GM21825 (cell line): Measurements from ENCODE around the gene ARHGAP8.
"Not testable (repeated sequence)": the region's sequence is repeated elsewhere in the genome, so short reads cannot be mapped to it uniquely, and the experiment has no call there.

Source experiments
- ATAC-seq: cut with Tn5 transposase; IDR thresholded peaks from one replicate; pipeline ENCODE4 v1.9.1; 2021; ENCODE audit warnings: mild to moderate bottlenecking, moderate library complexity; ENCODE audit not compliant: unreplicated experiment

Gene ARHGAP8

DNA sequence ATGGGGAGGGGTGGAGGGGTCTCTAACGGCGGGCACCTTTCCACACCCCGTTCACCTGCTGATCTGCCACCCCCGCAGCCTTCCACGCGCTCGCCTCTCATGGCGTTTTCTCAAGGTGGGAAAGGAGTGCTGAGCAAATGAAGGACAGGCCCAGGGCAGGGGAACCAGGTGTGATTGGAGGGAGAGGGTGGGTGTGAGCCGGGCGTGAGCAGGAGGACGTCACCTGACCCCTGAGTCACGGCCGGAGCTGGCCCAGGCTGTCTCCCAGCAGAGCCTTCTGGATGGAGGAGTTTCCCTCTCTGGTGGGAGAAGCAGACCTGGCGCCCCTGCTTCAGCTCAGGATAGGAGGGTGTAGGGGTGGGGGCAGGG lies 14.0 kb upstream of the ARHGAP8 start:
- no peak for ATAC-seq

GRCh38 chr22:44739024-44739423 lies 13.4 kb upstream of the ARHGAP8 start:
- no peak for ATAC-seq

GRCh38 chr22:44739666-44740065 lies 12.7 kb upstream of the ARHGAP8 start:
- ATAC-seq, result not testable (repeated sequence)

GRCh38 chr22:44740307-44740706 lies 12.1 kb upstream of the ARHGAP8 start:
- no peak for ATAC-seq

- no peak for ATAC-seq
These were observed 10.4 kb upstream of the ARHGAP8 start for GRCh38 chr22:44741929-44742328.

GRCh38 chr22:44743247-44743646 lies 9.1 kb upstream of the ARHGAP8 start:
- ATAC-seq, result no peak

GRCh38 chr22:44743804-44744211 lies 8.6 kb upstream of the ARHGAP8 start:
- no peak for ATAC-seq

- no peak for ATAC-seq
These were observed 6.3 kb upstream of the ARHGAP8 start for GRCh38 chr22:44745853-44746789.

- ATAC-seq, result not testable (repeated sequence)
These were observed 4.6 kb upstream of the ARHGAP8 start for GRCh38 chr22:44747784-44748127.

DNA sequence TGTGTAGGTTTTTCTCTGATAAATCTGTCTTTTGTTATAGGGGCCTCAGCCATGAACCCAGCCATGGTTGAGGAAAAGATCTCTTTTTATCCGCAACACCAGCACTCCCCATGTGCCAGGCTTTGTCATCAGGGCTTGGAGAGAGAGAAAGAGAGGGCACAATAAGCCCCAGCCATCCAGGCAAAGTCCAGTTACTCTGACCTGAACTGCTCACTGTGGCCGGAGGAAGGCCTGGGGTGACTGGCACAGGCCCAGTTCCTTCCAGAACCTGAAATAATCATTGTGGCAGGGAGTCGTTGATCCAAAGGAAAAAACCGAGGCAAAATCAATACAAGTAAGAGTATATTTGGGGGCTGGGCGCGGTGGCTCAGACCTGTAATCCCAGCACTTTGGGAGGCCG lies 3.9 kb upstream of the ARHGAP8 start:
- ATAC-seq, result no peak

GRCh38 chr22:44750481-44750880 lies 1.9 kb upstream of the ARHGAP8 start:
- ATAC-seq, result no peak

DNA sequence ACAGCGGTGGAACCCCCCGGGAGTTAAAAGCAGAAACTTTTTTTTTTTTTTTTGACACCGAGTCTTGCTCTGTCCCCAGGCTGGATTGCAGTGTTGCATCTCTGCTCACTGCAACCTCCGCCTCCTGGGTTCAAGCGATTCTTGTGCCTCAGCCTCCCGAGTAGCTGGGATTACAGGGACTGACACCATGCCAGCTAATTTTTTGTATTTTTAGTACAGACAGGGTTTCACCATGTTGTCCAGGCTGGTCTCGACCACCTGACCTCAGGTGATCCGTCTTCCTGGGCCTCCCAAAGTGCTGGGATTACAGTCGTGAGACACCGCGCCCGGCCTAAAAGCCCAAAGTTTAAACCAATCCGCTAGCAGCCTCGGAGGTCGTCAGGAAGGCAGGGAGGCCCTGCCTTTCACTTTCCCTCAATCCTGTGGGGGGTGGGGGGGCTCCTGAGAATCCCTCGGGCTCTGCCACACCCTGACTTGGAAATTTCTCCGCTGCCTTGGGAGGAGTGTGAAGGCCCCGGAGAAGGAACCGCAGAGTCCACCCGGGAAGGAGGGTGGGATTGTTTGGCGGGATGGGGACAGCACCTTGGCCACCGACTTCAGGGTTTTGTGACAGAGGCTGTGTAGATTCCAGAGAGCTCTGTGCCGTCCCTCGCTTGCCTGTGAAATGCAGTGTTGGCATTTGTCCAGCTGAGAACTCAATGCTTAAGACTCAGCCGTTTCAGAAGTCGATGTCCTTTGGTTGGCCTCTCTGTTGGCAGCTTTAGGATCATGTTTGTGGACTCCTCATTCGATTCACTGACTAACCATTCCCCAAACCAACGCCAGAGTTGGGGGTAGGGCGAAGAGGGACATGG lies 1.0 kb downstream of the ARHGAP8 start:
- no peak for ATAC-seq

- ATAC-seq, result no peak
These were observed 2.6 kb downstream of the ARHGAP8 start for GRCh38 chr22:44754998-44755397.

- ATAC-seq, result no peak
These were observed 3.0 kb downstream of the ARHGAP8 start for GRCh38 chr22:44755417-44755816.

GRCh38 chr22:44755956-44756361 lies 3.6 kb downstream of the ARHGAP8 start:
- no peak for ATAC-seq

DNA sequence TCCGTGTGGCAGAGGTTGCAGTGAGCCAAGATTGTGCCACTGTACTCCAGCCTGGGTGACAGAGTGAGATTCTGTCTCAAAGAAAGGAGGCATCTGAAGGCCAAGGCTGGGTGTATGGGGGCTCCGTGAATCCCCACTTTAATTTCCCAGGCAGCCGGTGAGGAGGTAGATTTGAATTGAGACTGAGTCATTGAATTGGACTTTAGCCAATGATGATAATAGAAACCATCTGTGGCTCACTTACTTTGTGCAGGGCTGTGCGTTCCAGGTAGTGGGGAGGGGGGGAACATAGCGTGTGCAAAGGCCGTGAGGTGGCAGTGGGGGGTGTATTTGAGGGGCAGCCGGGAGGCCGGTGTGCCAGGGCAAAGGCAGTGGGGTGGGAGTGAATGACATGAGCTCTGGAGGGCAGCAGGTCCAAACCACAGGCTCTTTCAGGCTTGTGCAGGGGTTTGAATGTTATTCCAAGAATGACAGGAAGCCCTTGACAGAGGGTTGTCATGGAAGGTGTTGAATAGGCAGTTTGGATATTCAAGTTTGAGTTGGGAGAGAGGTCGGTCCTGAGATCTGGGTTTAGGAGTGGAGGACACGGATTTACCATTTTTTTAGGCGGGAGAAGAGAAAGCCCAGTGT lies 6.1 kb downstream of the ARHGAP8 start:
- ATAC-seq, result no peak

DNA sequence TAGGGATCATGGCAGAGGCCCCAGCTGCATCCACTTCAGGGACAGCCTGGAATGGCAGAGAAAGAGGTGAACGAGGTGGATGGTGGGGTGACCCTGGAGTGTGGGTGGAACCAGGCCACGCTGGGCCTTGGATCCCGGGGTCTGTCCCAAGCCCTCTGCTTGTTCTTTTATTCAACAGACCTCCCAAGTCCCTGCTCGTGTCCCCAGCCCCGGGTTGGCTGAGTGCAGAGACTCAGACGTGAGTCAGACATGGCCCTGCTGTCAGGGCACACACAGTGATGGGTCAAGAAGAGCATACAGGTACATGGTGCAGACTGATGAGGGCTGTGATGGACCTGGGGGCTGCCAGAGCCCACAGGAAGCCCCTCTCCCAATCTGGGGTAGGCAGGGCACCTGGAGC lies 6.6 kb downstream of the ARHGAP8 start:
- ATAC-seq, result no peak

DNA sequence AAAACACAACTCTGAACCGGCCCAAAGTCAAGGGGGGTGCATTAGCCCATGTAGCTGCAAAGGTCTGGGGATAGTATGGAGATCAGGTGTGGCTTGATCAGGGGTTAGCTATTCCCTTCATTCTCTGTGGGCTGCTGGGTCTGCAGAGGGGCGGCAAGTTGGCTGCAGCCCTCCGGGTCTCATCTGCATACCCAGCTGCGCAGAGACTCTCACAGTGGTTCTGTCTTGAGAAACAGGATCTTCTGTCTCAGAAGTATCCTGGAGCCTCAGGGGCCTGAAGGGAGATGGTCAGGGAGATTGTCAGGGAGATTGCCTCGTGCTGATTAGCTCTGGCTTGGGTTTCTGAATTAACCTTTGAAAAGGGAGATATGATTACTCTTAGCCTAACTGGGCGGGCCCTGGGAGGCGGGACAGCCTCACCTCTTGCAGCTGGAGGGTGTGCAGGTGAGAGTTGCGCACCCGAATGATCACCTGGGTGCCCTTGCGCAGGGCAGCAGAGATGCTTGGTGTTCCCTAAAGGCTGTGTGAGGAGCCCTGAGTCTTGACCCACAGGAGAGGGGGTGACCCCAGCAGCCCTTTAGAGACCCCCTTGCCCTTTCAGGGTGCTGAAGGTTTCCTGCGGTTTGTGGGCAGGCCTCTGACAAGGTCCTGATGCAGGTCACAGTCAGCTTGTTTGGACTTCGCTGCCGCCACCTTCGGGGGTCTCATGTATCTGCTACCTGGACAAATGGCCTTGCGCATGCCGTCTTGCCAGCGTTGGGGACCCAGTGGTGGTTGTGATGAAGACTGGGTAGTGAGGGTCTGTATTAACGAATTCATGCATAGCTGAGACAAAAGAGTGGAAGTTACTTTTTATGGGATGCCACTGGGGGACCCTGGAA lies 7.3 kb downstream of the ARHGAP8 start:
- no peak for ATAC-seq

GRCh38 chr22:44760476-44760875 lies 8.1 kb downstream of the ARHGAP8 start:
- ATAC-seq, result no peak

DNA sequence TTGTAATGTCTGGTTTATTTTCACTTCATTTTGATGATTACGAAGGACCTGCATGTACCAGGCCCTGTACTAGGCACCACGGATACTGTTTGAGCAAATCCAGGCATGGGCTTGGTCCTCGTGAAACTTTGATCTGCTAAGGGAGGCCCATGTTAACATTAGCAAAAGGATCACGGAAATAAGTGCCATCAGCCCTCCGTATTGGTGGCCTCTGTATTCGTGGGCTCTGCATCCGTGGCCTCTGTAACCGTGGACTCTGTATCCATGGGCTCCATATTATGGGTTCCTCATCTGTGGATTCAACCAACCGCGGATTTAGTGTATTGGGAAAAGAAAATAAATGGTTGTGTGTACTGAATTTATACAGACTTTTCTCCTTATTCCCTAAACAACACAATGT lies 8.7 kb downstream of the ARHGAP8 start:
- ATAC-seq, result no peak

DNA sequence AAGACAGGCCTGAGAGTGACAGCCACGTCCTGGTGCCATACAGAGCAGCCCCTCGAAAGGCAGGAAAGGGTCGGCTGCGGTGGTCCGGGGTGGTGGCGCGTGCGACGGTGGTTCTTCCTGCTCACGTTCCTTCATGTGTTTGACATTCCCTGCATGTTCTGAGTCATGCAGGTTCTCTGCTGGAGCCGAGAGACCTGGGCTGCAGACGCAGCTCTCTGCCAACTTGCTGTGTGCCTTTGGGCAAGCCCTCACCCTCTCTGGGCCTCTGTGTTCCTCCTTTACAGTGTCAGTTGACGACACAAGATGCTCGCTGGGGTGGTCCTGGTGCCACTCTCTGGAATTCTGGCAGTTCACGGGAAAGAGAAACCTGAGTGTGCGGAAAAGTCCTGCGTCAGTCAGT lies 12.0 kb downstream of the ARHGAP8 start:
- ATAC-seq, result no peak
